Sigmoid colon (tissue), 7 donors: ENCODE measurements around the gene ASB2. TPM values are rescaled to one million over a fixed set of nuclear protein-coding genes. Genes with fewer than 3 reads are reported as not detected.

ENCODE experiments used
- DNase-seq: peaks from one replicate; pipeline ENCODE4 v3.0.0-alpha.2; 2019
- H3K27ac ChIP-seq, 4 donors: fragments of 200-600 bp; sonication (generic); one replicate each; pipeline ENCODE4 v1.5.1; 2016 to 2019; ENCODE audit warnings: mild to moderate bottlenecking in 1 of 4
- H3K27me3 ChIP-seq, 3 donors: fragments of 200-600 bp; sonication (generic); one replicate each; pipeline ENCODE4 v1.5.1; 2019; ENCODE audit warnings: mild to moderate bottlenecking in 1 of 3
- H3K36me3 ChIP-seq, 4 donors: fragments of 200-600 bp; sonication (generic); one replicate each; pipeline ENCODE4 v1.5.1; 2016 to 2019
- H3K4me1 ChIP-seq, 4 donors: fragments of 200-600 bp; sonication (generic); one replicate each; pipeline ENCODE4 v1.5.1; 2017 to 2019
- H3K4me3 ChIP-seq, 4 donors: fragments of 200-600 bp; sonication (generic); one replicate each; pipeline ENCODE4 v1.5.1; 2017 to 2019; ENCODE audit warnings: mild to moderate bottlenecking in 2 of 4, moderate library complexity in 1 of 4
- H3K9me3 ChIP-seq, 4 donors: fragments of 200-600 bp in 3 of 4; sonication (generic) in 3 of 4; one replicate each; pipeline versions ENCODE4 v1.5.1 to v1.6.1; 2013 to 2019
- CTCF ChIP-seq, 4 experiments: fragments of 450-650 bp in 3 of 4; fragments of 200-600 bp in 1 of 4; IDR thresholded peaks; one replicate each; pipeline ENCODE4 v1.5.1; 2016 to 2019; ENCODE audit warnings: antibody characterized with exemption in 4 of 4, mild to moderate bottlenecking in 3 of 4, moderate library complexity in 2 of 4
- EP300 ChIP-seq, 4 donors: sonication (generic); formaldehyde crosslinking; IDR thresholded peaks; one replicate each; pipeline ENCODE4 v1.6.1; 2017; ENCODE audit warnings: antibody characterized with exemption in 4 of 4
- POLR2A ChIP-seq, 2 donors: fragments of 450-650 bp; IDR thresholded peaks; one replicate each; pipeline ENCODE4 v1.6.1; 2016; ENCODE audit warnings: antibody characterized with exemption in 2 of 2, mild to moderate bottlenecking in 2 of 2, moderate library complexity in 2 of 2
- POLR2AphosphoS5 ChIP-seq, 4 donors: sonication (generic); formaldehyde crosslinking; IDR thresholded peaks; one replicate each; pipeline ENCODE4 v1.6.1; 2017; ENCODE audit warnings: antibody characterized with exemption in 4 of 4
- WGBS, 2 donors: extraction: QIAGEN DNeasy Blood & Tissue Kit; methylation state at CpG; one replicate each; pipeline ENCODE4 v1.1.7; 2013; 5-methylcytosine and 5-hydroxymethylcytosine counted together
- intact Hi-C: fragments of 100-400 bp; cut with DNase I; formaldehyde crosslinking; loops from one replicate; pipeline ENCODE4 v1.15.1; 2023
- polyA plus RNA-seq, 3 donors: library from polyadenylated mRNA; stranded (reverse); fragments of 200-250 nt; gene quantifications; one replicate each; pipeline ENCODE4 v1.2.3, GENCODE V29; 2013
- total RNA-seq, 4 donors: library from RNA; depleted of rRNA; stranded (reverse); fragments of >200 nt; gene quantifications; one replicate each; pipeline ENCODE4 v1.1.0, GENCODE V29; 2016
- donor health status: healthy with polysubstance abuse.
- donor health status: Bipolar disorder and iron deficiency.
- donor health status: healthy.

The ASB2 gene
- total and polyA plus RNA-seq, 7 donors = 1.2 to 178 (median 117) TPM

- WGBS, 2 donors = 83 to 85% methylated on average over 4 of the region's 4 CpGs
- intact Hi-C loops = loop anchor here (5.0 kb wide), 1 partner anchor 245 kb away; no protein-coding TSS in a partner anchor
- peak overlapping the region in 3 of 4 donors; percentile 6 to 67 (median 18) for H3K27ac ChIP-seq
These were observed 43.7 kb downstream of the ASB2 start for GRCh38 chr14:93932642-93933041.

DNA sequence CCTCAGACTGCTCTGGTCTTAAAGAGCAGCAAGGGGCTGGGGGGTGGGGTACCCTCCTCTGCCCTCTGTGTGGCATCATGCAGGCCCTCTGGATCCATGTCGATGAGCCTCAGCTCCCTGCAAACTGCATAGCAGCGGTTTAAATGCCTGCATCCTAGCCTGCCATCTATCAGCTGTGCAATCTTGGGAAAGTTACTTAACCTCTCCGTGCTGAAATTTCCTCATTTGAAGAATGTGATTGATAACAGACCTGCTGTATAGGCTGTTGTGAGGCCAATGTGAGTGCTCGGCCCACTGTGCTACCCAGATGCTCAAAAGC, 45.4 kb downstream of the ASB2 start:
- WGBS, 2 donors = 85 to 87% methylated on average over 4 of the region's 4 CpGs
- no peak for DNase-seq
- intact Hi-C loops = loop anchor here (5.0 kb wide), 1 partner anchor 246 kb away; no protein-coding TSS in a partner anchor

More at GRCh38 chr14:93932642-93933041, 43.7 kb downstream of the ASB2 start:
- TF ChIP-seq POLR2AphosphoS5 (IDR thresholded peaks at IDR 0.05) = no peak
- no peak for TF ChIP-seq EP300 (IDR thresholded peaks at IDR 0.05)
- no peak for TF ChIP-seq CTCF (IDR thresholded peaks at IDR 0.05)
- TF ChIP-seq POLR2A (IDR thresholded peaks at IDR 0.05) = no peak
- Histone ChIP-seq H3K36me3 (peaks cover 30 to 81% (median 38%) of the 10 kb centered on the region in 4 donors), H3K4me1 (peaks cover 0 to 37% (median 14%) of the 10 kb centered on the region in 4 donors), H3K9me3 (no peaks in the 10 kb centered on the region), H3K27me3 (no peaks in the 10 kb centered on the region), H3K4me3 (no peak overlapping the region)
- DNase-seq = no peak

GRCh38 chr14:93930296-93930988, 45.9 kb downstream of the ASB2 start:
- TF ChIP-seq POLR2A (IDR thresholded peaks at IDR 0.05) (no peak), EP300 (IDR thresholded peaks at IDR 0.05) (no peak), CTCF (IDR thresholded peaks at IDR 0.05) (no peak), POLR2AphosphoS5 (IDR thresholded peaks at IDR 0.05) (no peak)

More for the DNA sequence above, 45.4 kb downstream of the ASB2 start:
- no peaks in the 10 kb centered on the region for H3K9me3 ChIP-seq
- peaks cover 20 to 64% (median 25%) of the 10 kb centered on the region in 4 donors for H3K36me3 ChIP-seq
- no peak overlapping the region for H3K27ac ChIP-seq
- no peak overlapping the region for H3K4me3 ChIP-seq
- TF ChIP-seq EP300 (IDR thresholded peaks at IDR 0.05) (no peak), POLR2AphosphoS5 (IDR thresholded peaks at IDR 0.05) (no peak), CTCF (IDR thresholded peaks at IDR 0.05) (no peak), POLR2A (IDR thresholded peaks at IDR 0.05) (no peak)
- H3K4me1 ChIP-seq = peaks cover 0 to 38% (median 10%) of the 10 kb centered on the region in 4 donors
- H3K27me3 ChIP-seq = no peaks in the 10 kb centered on the region

GRCh38 chr14:93929657-93930056, 46.7 kb downstream of the ASB2 start:
- Histone ChIP-seq H3K4me3 (no peak overlapping the region), H3K4me1 (peaks cover 0 to 26% (median 7%) of the 10 kb centered on the region in 4 donors), H3K27me3 (no peaks in the 10 kb centered on the region), H3K36me3 (peaks cover 12 to 51% (median 19%) of the 10 kb centered on the region in 4 donors), H3K9me3 (no peaks in the 10 kb centered on the region), H3K27ac (peak overlapping the region in 1 of 4 donors; percentile 11)
- WGBS, 2 donors = 84 to 88% methylated on average over 11 of the region's 11 CpGs
- intact Hi-C loops = loop anchor here (5.0 kb wide), 1 partner anchor 248 kb away; no protein-coding TSS in a partner anchor
- DNase-seq = no peak
- TF ChIP-seq EP300 (IDR thresholded peaks at IDR 0.05) (no peak), CTCF (IDR thresholded peaks at IDR 0.05) (no peak), POLR2AphosphoS5 (IDR thresholded peaks at IDR 0.05) (no peak), POLR2A (IDR thresholded peaks at IDR 0.05) (no peak)

More at GRCh38 chr14:93930296-93930988, 45.9 kb downstream of the ASB2 start:
- Histone ChIP-seq H3K27ac (no peak overlapping the region), H3K9me3 (no peaks in the 10 kb centered on the region), H3K27me3 (no peaks in the 10 kb centered on the region), H3K36me3 (peaks cover 20 to 59% (median 23%) of the 10 kb centered on the region in 4 donors), H3K4me1 (peaks cover 0 to 34% (median 10%) of the 10 kb centered on the region in 4 donors), H3K4me3 (no peak overlapping the region)
- no peak for DNase-seq
- 78 to 85% methylated on average over 8 of the region's 8 CpGs for WGBS, 2 donors
- intact Hi-C loops = loop anchor here (5.0 kb wide), 1 partner anchor 247 kb away; no protein-coding TSS in a partner anchor
